HEK293 (cell line): ENCODE measurements around the gene PAK6.

ENCODE experiments used
- BCL11A ChIP-seq: fragments of 450-650 bp; formaldehyde crosslinking; IDR thresholded peaks from 2 replicates; pipeline ENCODE4 v1.5.1; 2016; ENCODE audit warnings: low read depth, missing biosample characterization, missing genetic modification characterization
- RBAK ChIP-seq: fragments of 450-650 bp; formaldehyde crosslinking; IDR thresholded peaks from 2 replicates; pipeline ENCODE4 v1.5.1; 2016; ENCODE audit warnings: missing biosample characterization, missing genetic modification characterization
- ZNF629 ChIP-seq: fragments of 450-650 bp; formaldehyde crosslinking; IDR thresholded peaks from 2 replicates; pipeline ENCODE4 v1.5.1; 2017; ENCODE audit warnings: missing biosample characterization, missing genetic modification characterization
- TF ChIP-seq, protein P1 (sequence below): fragments of 450-650 bp; formaldehyde crosslinking; IDR thresholded peaks from 2 replicates; pipeline ENCODE4 v1.5.1; 2016; ENCODE audit warnings: missing biosample characterization, missing genetic modification characterization

DNA sequence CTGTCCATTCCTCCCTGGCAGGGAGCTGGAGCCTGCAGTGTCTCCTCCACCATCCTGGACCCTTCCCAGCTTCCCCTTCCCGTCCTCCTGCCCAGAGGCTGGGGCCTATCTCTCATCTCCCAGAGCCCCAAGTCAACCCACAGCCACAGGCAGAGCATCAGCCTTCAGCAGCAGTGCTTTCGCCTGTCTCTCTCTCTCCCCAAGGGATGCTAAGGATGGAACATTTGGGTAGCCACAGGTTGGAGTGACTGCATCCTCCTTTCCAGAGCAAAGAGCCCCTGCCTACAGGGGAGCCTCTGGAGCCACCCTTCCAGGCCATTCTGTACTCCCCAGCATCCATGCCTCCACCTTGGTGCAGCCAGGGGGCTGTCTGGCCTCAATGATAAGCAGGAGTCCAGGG is 64.7 kb downstream of the PAK6 start:
- TF ChIP-seq ZNF629 (tag by site-specific recombination) = no peak
- TF ChIP-seq RBAK = no peak
- TF ChIP-seq, protein P1, sequence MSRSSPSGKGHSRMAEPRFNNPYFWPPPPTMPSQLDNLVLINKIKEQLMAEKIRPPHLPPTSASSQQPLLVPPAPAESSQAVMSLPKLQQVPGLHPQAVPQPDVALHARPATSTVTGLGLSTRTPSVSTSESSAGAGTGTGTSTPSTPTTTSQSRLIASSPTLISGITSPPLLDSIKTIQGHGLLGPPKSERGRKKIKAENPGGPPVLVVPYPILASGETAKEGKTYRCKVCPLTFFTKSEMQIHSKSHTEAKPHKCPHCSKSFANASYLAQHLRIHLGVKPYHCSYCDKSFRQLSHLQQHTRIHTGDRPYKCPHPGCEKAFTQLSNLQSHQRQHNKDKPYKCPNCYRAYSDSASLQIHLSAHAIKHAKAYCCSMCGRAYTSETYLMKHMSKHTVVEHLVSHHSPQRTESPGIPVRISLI = no peak
- no peak for TF ChIP-seq BCL11A (tag by site-specific recombination)
